Right cardiac atrium (tissue), 5 donors: ENCODE data around the gene RAMP3. TPM values are rescaled to one million over a fixed set of nuclear protein-coding genes. Genes with fewer than 3 reads are reported as not detected.

ENCODE experiments used
- ATAC-seq, 2 donors: fragments of 200-7000 bp; cut with Tn5 transposase; one replicate each; pipeline versions ENCODE4 v1.8.0 to v1.9.1; 2020; ENCODE audit warnings: moderate library complexity in 2 of 2, mild to moderate bottlenecking in 1 of 2
- DNase-seq, 3 donors: peaks; one replicate each; pipeline ENCODE4 v3.0.0-alpha.2; 2020
- H3K27ac ChIP-seq: one replicate; pipeline ENCODE4 v1.5.1; 2013; ENCODE audit warnings: mild to moderate bottlenecking, low read length, control low read depth, moderate library complexity
- H3K27me3 ChIP-seq: one replicate; pipeline ENCODE4 v1.6.1; 2013; ENCODE audit not compliant: control insufficient read depth, insufficient read depth
- H3K4me1 ChIP-seq: one replicate; pipeline ENCODE4 v1.6.1; 2013; ENCODE audit warnings: low read length; ENCODE audit not compliant: control insufficient read depth, insufficient read depth
- H3K4me3 ChIP-seq: one replicate; pipeline ENCODE4 v1.5.1; 2013; ENCODE audit warnings: low read length, control low read depth
- H3K9me3 ChIP-seq: one replicate; pipeline ENCODE4 v1.6.1; 2013; ENCODE audit warnings: low read length; ENCODE audit not compliant: control insufficient read depth
- WGBS: extraction: QIAGEN DNeasy Blood & Tissue Kit; methylation state at CpG from one replicate; pipeline ENCODE4 v1.1.7; 2013; 5-methylcytosine and 5-hydroxymethylcytosine counted together
- intact Hi-C, 4 donors: fragments of 100-400 bp; cut with DNase I; formaldehyde crosslinking; loops; one replicate each; pipeline versions ENCODE4 v1.11.0 to v1.14.0; 2022 to 2023
- polyA plus RNA-seq: library from polyadenylated mRNA; stranded (reverse); fragments of 200-250 nt; gene quantifications from one replicate; pipeline ENCODE4 v1.2.3, GENCODE V29; 2013
- total RNA-seq, 4 donors: library from RNA; stranded (reverse); fragmentation: NEBNext Ultra II Directional; extraction: Animal tissue kit (Norgen Biotek cat#: 25700); gene quantifications; one replicate each; pipeline ENCODE4 v1.2.1, GENCODE V29; 2021
- donor health status: healthy with polysubstance abuse.
- donor health status: DM: no; HTN: yes; CAD: no.
- donor health status: DM: no; HTN: no; CAD: no.
- donor health status: DM: no; HTN: yes; CAD: no; lungs with severe emphysema.
- donor health status: DM: yes; HTN: yes; CAD: no.

RAMP3 gene
- total and polyA plus RNA-seq, 5 donors = 22.2 to 58.4 (median 37.4) TPM

DNA sequence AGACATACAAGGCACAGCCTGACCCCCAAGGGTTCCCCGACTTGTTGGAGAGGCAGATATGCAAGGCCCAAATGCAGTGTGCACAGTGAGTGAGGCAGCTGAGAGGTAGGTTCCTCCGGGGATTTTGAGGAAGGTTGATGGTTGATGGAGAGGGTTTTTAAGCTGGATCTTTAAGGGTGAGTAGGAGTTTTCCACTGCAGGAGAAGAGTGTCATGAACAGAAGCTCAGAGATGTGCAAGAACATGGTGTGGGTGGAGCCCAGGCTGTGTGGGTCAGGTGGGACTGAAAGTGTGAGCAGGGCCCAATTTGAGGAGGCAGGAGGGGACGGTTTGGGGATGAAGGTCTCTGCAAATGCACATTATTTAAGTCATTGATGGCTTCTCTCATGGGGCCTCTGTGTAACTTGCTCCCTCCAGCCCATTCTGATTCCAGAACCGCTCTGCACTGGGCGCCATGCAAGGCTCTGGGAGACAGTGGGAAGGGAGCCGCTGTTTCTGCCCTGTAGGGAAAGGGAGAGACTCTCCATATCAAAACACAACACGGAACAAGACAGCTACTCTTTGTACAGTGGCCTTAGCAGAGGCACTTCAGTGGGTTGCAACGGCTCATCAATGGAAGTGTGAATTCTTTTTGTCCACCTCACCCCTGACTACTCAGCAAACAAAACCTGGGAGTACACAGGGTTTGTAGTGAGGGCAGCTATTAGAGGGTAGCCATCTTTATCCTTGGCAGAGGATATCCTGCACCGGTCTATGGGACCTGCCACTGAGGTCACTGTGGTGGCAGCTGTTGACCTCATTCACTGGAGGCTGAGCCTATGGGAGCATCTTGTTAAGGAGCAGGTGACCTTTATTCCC lies 29.7 kb downstream of the RAMP3 start:
- H3K27ac ChIP-seq = no peak overlapping the region
- 88% methylated on average over 9 of the region's 9 CpGs for WGBS
- intact Hi-C loops = no loop called here

DNA sequence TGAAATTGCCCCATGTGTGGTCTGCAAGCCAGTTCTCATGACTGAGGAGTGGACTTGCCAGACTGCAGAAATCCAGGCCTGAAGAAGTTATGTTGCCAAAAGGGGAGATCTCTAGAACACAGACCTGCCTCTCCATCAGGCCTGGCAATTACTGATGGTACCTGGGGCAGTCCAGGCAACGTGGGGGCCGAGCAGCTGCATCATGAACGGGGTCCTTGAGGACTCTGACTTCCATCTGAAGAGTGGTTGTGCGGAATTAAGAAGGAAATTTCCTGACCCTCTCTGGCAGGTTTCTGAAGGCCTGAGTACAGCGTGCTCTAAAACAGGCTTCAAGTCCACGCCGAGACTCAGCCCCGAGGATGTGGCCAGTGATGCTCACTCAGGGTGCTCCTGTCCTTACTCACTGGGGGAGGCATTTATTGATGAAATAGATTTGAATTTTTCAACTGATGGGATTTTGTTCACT lies 30.4 kb downstream of the RAMP3 start:
- 94% methylated on average over 8 of the region's 8 CpGs for WGBS

More for the DNA sequence above, 29.7 kb downstream of the RAMP3 start:
- no peaks in the 10 kb centered on the region for H3K9me3 ChIP-seq
- DNase-seq = no peak
- H3K4me1 ChIP-seq = no peaks in the 10 kb centered on the region
- H3K4me3 ChIP-seq = no peak overlapping the region
- no peak for ATAC-seq
- H3K27me3 ChIP-seq = no peaks in the 10 kb centered on the region

DNA sequence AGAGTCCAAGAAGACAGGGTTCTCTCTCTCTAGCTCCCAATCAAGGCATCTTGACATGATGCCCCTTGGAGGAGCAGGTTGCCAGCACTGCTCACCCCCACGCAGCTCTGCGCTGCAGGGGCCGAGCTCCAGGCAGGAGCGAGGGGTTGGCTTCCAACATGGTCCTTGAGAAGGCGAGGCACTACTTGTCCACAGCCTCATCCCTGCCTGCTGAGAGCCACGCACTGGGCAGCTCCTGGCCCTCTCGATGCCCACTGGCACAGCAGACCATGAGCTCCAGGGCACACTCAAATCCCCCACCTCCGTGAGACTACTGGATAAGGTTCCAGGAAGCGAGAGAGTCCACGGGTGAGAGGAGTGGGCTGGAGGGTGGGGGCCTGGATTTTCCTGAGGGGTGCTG lies 31.1 kb downstream of the RAMP3 start:
- WGBS = 89% methylated on average over 10 of the region's 10 CpGs
- no peaks in the 10 kb centered on the region for H3K9me3 ChIP-seq
- intact Hi-C loops = no loop called here
- H3K4me1 ChIP-seq = no peaks in the 10 kb centered on the region
- no peak overlapping the region for H3K27ac ChIP-seq
- no peak for DNase-seq
- peak in 1 of 2 donors; percentile 8 for ATAC-seq
- no peaks in the 10 kb centered on the region for H3K27me3 ChIP-seq
- H3K4me3 ChIP-seq = no peak overlapping the region

More for the DNA sequence above, 30.4 kb downstream of the RAMP3 start:
- no peaks in the 10 kb centered on the region for H3K9me3 ChIP-seq
- H3K4me1 ChIP-seq = no peaks in the 10 kb centered on the region
- no peak overlapping the region for H3K27ac ChIP-seq
- no peaks in the 10 kb centered on the region for H3K27me3 ChIP-seq
- DNase-seq = no peak
- ATAC-seq = no peak
- no peak overlapping the region for H3K4me3 ChIP-seq
- intact Hi-C loops = no loop called here

DNA sequence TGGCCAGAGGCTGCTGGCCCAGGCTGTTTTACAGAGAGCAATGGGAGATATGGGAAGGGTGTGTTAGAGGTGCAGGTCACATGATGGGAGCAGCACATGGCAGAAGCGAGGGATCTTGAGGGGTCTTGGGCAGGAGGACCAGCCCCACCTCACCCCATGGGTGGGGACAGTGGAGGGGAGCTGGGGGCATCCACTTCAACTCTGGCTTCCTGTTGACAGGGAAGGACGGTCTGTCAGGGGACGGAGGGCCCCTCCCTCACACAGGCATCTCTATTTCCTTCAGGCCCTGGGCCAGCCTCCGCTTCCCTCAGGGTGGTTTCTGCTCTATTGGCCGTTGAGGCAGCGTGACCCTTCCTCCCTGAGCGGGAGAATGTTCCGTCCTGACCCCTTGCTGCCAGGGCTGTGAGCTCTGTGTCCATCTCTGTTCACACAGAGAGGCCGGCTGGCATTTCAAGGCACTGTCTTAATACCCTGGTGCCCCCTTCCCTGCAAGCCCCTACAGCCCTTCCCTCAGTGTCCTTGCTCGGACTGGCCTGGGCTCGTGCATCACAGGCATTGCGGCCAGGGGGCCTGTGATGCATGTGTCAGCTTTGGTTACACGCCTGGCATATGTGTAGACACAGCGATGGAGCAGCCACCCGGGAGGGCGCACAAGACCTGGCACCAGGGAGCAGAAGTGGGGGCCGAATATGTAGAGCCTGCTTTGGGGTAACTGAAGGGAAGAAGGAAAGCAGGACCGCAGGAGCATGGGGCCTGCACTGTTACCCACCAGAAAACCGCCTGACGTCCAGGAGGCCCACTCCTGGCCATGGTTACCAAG lies 31.8 kb downstream of the RAMP3 start:
- H3K27ac ChIP-seq = no peak overlapping the region
- peak in 1 of 3 donors; percentile 42 for DNase-seq

DNA sequence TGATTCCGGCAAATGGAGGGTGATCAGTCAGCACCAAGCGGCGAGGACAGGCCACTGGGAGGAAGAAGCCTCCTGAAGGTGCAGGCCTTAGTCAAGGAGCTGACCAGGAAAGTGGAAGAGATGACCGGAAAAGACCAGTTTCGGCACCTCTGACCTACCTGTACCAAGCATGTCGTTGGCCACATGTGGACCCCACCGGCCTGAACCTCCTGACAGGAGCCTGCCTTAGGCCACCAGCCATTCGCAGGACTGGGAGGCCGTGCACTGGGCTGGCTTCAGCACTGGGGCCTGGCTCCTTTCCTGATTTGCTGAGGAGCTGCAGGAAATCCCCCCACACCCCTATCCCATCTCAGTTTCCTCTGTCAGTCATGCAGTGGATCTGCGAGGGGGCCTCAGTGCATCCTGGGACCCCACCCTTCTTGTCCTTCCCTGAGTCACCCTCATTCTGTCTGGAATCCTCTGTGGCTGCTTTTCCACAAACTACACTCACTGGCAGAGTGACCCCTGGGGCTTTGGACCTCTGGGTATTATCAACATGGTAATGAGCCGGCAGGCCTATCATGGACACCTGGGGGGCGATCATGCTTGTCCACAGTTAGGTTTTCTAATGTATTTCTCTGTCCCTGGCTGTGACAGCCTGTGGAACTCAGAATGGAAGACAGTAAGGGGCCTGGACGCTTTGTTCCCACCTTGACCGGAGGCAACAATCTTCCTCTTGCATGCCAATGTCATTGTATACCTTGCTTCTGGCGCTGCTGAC lies 33.0 kb downstream of the RAMP3 start:
- no peaks in the 10 kb centered on the region for H3K9me3 ChIP-seq
- no peak for ATAC-seq
- no peak overlapping the region for H3K4me3 ChIP-seq
- no peaks in the 10 kb centered on the region for H3K4me1 ChIP-seq
- no peaks in the 10 kb centered on the region for H3K27me3 ChIP-seq
- no peak overlapping the region for H3K27ac ChIP-seq
- WGBS = 84% methylated on average over 15 of the region's 15 CpGs
- intact Hi-C loops = no loop called here
- peak in 1 of 3 donors; percentile 19 for DNase-seq

More for the DNA sequence above, 31.8 kb downstream of the RAMP3 start:
- intact Hi-C loops = no loop called here
- no peak overlapping the region for H3K4me3 ChIP-seq
- H3K4me1 ChIP-seq = no peaks in the 10 kb centered on the region
- H3K9me3 ChIP-seq = no peaks in the 10 kb centered on the region
- 83% methylated on average over 20 of the region's 20 CpGs for WGBS
- H3K27me3 ChIP-seq = no peaks in the 10 kb centered on the region
- ATAC-seq = peak; percentile 6 to 25

DNA sequence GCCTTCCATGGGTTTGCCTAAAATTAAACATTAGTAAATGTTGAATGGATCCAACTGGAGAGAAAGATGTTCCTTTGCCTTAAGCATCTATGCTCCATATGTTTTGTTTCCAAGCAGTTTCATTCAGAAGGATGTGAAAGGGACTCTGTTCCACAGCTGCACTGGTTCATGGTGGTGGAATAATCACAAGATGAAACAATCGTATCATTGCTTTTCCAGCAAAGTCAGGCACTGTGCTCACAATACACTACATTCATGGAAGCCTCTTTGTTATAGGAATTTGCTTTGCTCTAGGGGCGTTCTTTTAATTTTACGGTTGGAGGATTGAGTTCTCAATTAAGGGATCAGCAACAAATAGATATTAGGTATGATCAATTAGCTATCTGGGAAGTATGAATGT lies 33.8 kb downstream of the RAMP3 start:
- Histone ChIP-seq H3K4me1 (no peaks in the 10 kb centered on the region), H3K27ac (no peak overlapping the region), H3K4me3 (no peak overlapping the region), H3K9me3 (no peaks in the 10 kb centered on the region), H3K27me3 (no peaks in the 10 kb centered on the region)
- 79% methylated on average over 3 of the region's 3 CpGs for WGBS
- no peak for ATAC-seq
- no peak for DNase-seq
- intact Hi-C loops = no loop called here

DNA sequence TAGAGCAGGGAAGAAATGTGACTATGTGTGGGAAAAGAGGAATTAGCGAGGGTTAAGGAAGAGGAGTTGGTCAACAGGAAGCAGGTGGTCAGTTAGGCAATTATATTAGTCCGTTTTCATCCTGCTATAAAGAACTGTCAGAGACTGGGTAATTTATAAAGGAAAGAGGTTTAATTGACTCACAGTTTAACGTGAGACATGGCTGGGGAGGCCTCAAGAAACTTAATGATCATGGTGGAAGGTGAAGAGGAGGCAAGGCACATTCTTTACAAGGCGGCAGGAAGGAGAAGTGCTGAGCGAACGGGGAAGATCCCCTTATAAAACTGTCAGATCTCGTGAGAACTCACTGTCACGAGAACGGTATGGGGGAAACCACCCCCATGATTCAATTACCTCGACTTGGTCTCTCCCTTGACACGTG lies 35.0 kb downstream of the RAMP3 start:
- no peak for ATAC-seq
- WGBS = 61% methylated on average over 11 of the region's 11 CpGs
- intact Hi-C loops = no loop called here
- DNase-seq = no peak
- Histone ChIP-seq H3K4me1 (no peaks in the 10 kb centered on the region), H3K4me3 (no peak overlapping the region), H3K27ac (no peak overlapping the region), H3K27me3 (no peaks in the 10 kb centered on the region), H3K9me3 (no peaks in the 10 kb centered on the region)

DNA sequence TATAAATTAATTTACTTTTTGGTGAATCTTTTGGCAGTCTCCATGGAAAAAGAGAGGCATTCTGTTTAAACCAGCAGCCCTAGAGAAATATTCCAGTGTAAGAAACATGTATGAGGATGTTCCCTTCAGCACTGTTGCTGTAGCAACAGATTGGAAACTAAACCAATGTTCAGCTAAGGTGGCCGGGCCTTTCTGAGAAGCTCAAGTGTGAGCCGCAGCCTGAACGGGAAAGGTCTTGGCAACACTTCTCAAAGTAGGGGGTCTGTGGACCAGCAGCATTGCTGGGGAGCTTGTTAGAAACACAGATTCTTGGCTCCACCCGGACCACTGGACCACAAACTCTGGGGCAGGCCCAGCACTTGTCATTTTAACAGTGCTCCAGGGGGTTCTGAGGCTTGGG lies 36.2 kb downstream of the RAMP3 start:
- Histone ChIP-seq H3K4me3 (no peak overlapping the region), H3K27me3 (no peaks in the 10 kb centered on the region), H3K27ac (no peak overlapping the region), H3K4me1 (no peaks in the 10 kb centered on the region), H3K9me3 (no peaks in the 10 kb centered on the region)
- ATAC-seq = no peak
- intact Hi-C loops = no loop called here
- peak in 1 of 3 donors; percentile 36 for DNase-seq
- WGBS = 79% methylated on average over 4 of the region's 4 CpGs

DNA sequence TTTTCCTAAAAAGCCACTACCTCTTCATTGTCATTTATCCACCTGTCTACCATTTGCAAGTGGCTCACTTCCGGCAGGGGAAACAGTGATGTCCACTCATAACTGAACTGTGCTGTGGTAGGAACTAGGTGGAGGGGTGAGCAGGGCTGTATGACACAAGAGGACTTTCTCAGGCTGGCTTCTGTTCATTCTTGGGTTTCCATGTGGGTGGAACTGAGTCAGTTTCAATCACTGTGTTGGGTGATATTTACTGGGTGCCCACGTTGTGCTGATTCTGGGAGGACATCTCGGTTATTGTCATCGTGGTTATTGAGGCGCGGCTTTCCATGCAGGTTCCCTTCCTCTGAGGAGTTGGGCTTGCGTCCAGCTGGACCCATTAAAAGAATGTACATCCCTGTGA lies 38.8 kb downstream of the RAMP3 start:
- intact Hi-C loops = no loop called here
- ATAC-seq (no peak), DNase-seq (no peak)
- H3K9me3 ChIP-seq = no peaks in the 10 kb centered on the region
- no peak overlapping the region for H3K4me3 ChIP-seq
- no peaks in the 10 kb centered on the region for H3K27me3 ChIP-seq
- no peak overlapping the region for H3K27ac ChIP-seq
- 93% methylated on average over 7 of the region's 7 CpGs for WGBS
- H3K4me1 ChIP-seq = no peaks in the 10 kb centered on the region

DNA sequence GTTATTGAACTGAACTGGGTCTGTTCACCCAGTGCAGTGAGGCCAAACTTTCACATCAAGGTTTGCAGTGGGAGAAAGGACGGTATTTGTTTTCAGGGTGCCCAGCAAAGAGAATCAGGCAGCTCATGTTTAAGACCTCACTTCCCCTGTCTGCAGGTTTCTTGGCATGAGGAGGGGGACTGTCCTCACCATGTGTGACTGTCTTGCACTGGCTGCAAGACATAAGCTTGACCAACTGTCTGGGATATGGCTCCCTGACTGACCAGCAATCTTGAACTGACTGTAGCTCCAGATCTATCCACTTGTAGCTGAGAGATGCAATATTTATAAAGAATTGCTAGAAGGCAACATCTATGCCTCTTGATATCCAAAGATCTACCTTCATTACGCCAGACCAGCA lies 39.9 kb downstream of the RAMP3 start:
- intact Hi-C loops = no loop called here
- no peaks in the 10 kb centered on the region for H3K4me1 ChIP-seq
- ATAC-seq (no peak), DNase-seq (no peak)
- no peaks in the 10 kb centered on the region for H3K27me3 ChIP-seq
- 88% methylated on average over 2 of the region's 2 CpGs for WGBS
- no peak overlapping the region for H3K27ac ChIP-seq
- H3K9me3 ChIP-seq = no peaks in the 10 kb centered on the region
- no peak overlapping the region for H3K4me3 ChIP-seq
